GM21723 (cell line): ENCODE results near the gene ADIPOR2.
"Not testable (repeated sequence)": the region's sequence is repeated elsewhere in the genome, so short reads cannot be mapped to it uniquely, and the experiment has no call there.

ENCODE experiments used
- ATAC-seq: cut with Tn5 transposase; IDR thresholded peaks from one replicate; pipeline ENCODE4 v1.9.1; 2021; ENCODE audit warnings: mild to moderate bottlenecking, moderate library complexity; ENCODE audit not compliant: unreplicated experiment

ADIPOR2 gene

GRCh38 chr12:1663440-1664132 lies 27.3 kb upstream of the ADIPOR2 start:
- no peak for ATAC-seq

GRCh38 chr12:1665366-1665765 lies 25.5 kb upstream of the ADIPOR2 start:
- no peak for ATAC-seq

GRCh38 chr12:1666215-1666614 lies 24.7 kb upstream of the ADIPOR2 start:
- no peak for ATAC-seq

- no peak for ATAC-seq
These were observed 24.1 kb upstream of the ADIPOR2 start for GRCh38 chr12:1666685-1667162.

GRCh38 chr12:1668833-1669543 lies 21.9 kb upstream of the ADIPOR2 start:
- ATAC-seq = no peak

GRCh38 chr12:1670358-1671268 lies 20.3 kb upstream of the ADIPOR2 start:
- no peak for ATAC-seq

GRCh38 chr12:1676043-1676442 lies 14.8 kb upstream of the ADIPOR2 start:
- no peak for ATAC-seq

- no peak for ATAC-seq
These were observed 9.9 kb upstream of the ADIPOR2 start for GRCh38 chr12:1680804-1681492.

GRCh38 chr12:1681493-1681807 lies 9.4 kb upstream of the ADIPOR2 start:
- no peak for ATAC-seq

- ATAC-seq = no peak
These were observed 2.7 kb upstream of the ADIPOR2 start for GRCh38 chr12:1688086-1688710.

- peak; percentile 59 for ATAC-seq
These were observed 495 bp downstream of the ADIPOR2 start for GRCh38 chr12:1691123-1692007.

- ATAC-seq = no peak
These were observed 1.4 kb downstream of the ADIPOR2 start for GRCh38 chr12:1692226-1692625.

- no peak for ATAC-seq
These were observed 2.2 kb downstream of the ADIPOR2 start for GRCh38 chr12:1692895-1693610.

GRCh38 chr12:1695097-1695496 lies 4.2 kb downstream of the ADIPOR2 start:
- not testable (repeated sequence) for ATAC-seq

- ATAC-seq = no peak
These were observed 5.2 kb downstream of the ADIPOR2 start for GRCh38 chr12:1695886-1696670.

GRCh38 chr12:1696800-1697199 lies 5.9 kb downstream of the ADIPOR2 start:
- ATAC-seq = no peak

- ATAC-seq = no peak
These were observed 6.4 kb downstream of the ADIPOR2 start for GRCh38 chr12:1697271-1697670.

- ATAC-seq = no peak
These were observed 7.8 kb downstream of the ADIPOR2 start for GRCh38 chr12:1698720-1699119.
